Body of pancreas (tissue), 4 donors: Measurements from ENCODE around the gene RCOR2. TPM values are rescaled to one million over a fixed set of nuclear protein-coding genes. Genes with fewer than 3 reads are reported as not detected.

Experiments used
- ATAC-seq: fragments of 150-250 bp; one replicate; pipeline ENCODE4 v1.9.1; 2016
- DNase-seq, 4 donors: peaks; one replicate each; pipeline ENCODE4 v3.0.0-alpha.2; 2019
- H3K27ac ChIP-seq, 4 donors: fragments of 200-600 bp; sonication (generic); 1 replicate in 3 of 4; 2 replicates in 1 of 4; pipeline versions ENCODE4 v1.5.1 to v1.6.1; 2016 to 2019; ENCODE audit warnings: mild to moderate bottlenecking in 1 of 4, mixed read lengths in 1 of 4, moderate library complexity in 1 of 4
- H3K27me3 ChIP-seq, 2 donors: fragments of 200-600 bp; sonication (generic); one replicate each; pipeline ENCODE4 v1.6.0; 2016; ENCODE audit warnings: mild to moderate bottlenecking in 1 of 2
- H3K36me3 ChIP-seq, 2 donors: fragments of 200-600 bp; sonication (generic); replicated peaks in 1 of 2; 2 replicates each; pipeline ENCODE4 v1.5.1; 2016; ENCODE audit warnings: low read depth in 2 of 2; ENCODE audit not compliant: insufficient read depth in 1 of 2
- H3K4me1 ChIP-seq: fragments of 200-600 bp; sonication (generic); one replicate; pipeline ENCODE4 v1.6.0; 2016
- H3K4me3 ChIP-seq, 2 donors: fragments of 200-600 bp; sonication (generic); 1 replicate in 1 of 2; 2 replicates in 1 of 2; pipeline ENCODE4 v1.5.1; 2016 to 2019
- H3K9me3 ChIP-seq, 3 donors: fragments of 200-600 bp; sonication (generic); 1 replicate in 2 of 3; 2 replicates in 1 of 3; pipeline ENCODE4 v1.5.1; 2016
- POLR2A ChIP-seq, 3 donors: fragments of 450-650 bp; IDR thresholded peaks; one replicate each; pipeline ENCODE4 v1.6.1; 2016; ENCODE audit warnings: antibody characterized with exemption in 3 of 3, mild to moderate bottlenecking in 2 of 3
- WGBS, 2 donors: methylation state at CpG; one replicate each; pipeline ENCODE4 v1.1.5; 2017; 5-methylcytosine and 5-hydroxymethylcytosine counted together
- intact Hi-C: fragments of 100-400 bp; cut with DNase I; formaldehyde crosslinking; loops from one replicate; pipeline ENCODE4 v1.15.1; 2023
- total RNA-seq, 2 donors: library from RNA; depleted of rRNA; stranded (reverse); fragments of >200 nt; gene quantifications; one replicate each; pipeline ENCODE4 v1.1.0, GENCODE V29; 2016
- TF ChIP-seq, protein P1 (sequence below), 7 experiments: fragments of 450-650 bp in 4 of 7; fragments of 200-600 bp in 3 of 7; sonication (generic) in 3 of 7; IDR thresholded peaks; one replicate each; pipeline ENCODE4 v1.5.1; 2016 to 2019; ENCODE audit warnings: antibody characterized with exemption in 7 of 7

The RCOR2 gene
- total RNA-seq, 2 donors from 2014 or later, result 0.26 to 0.33 TPM

DNA sequence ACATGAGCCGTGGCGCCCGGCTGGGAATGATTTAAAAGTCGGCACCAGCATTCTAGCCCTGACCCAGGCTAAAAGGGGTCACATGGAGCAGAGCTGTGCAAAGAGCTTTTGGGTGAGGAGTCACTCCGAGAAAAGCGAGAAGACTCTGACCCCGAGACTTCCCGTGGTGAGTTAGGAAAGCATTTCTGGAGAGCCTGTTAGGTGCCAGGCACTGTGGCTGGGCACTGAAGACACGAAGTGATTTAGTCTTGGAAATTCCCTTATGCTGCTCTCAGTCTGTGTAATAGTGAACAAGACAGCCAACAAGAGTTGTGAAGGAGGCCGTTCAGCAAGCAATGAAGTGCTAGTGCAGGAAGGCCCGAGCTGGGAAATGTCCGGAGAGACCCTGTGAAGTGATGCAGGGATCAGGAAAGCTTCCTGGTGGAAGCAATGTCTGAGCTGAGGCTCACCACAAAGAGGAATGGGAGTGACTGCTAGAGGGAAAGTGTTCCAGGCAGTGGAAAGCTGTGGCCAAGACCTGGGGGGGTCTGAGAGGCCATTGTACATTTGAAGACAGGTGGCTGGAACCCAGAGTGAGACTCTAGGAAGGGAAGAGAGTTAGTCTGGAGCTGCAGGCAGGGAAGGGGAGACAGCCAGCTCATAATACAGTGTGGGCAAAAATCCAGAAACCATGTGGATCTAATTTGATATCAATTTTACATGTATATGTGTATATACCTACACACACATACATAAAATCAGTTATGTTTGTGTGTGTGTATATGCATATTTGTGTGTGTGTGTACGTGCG lies 46.4 kb downstream of the RCOR2 start:
- Histone ChIP-seq H3K4me1 (peaks cover 89% of the 10 kb centered on the region), H3K4me3 (no peak overlapping the region), H3K27ac (peak overlapping the region; percentile 52 to 76 (median 66)), H3K9me3 (no peaks in the 10 kb centered on the region), H3K36me3 (no peaks in the 10 kb centered on the region), H3K27me3 (no peaks in the 10 kb centered on the region)
- intact Hi-C loops, result no loop called here
- TF ChIP-seq POLR2A (IDR thresholded peaks at IDR 0.05), result no peak
- TF ChIP-seq, protein P1, sequence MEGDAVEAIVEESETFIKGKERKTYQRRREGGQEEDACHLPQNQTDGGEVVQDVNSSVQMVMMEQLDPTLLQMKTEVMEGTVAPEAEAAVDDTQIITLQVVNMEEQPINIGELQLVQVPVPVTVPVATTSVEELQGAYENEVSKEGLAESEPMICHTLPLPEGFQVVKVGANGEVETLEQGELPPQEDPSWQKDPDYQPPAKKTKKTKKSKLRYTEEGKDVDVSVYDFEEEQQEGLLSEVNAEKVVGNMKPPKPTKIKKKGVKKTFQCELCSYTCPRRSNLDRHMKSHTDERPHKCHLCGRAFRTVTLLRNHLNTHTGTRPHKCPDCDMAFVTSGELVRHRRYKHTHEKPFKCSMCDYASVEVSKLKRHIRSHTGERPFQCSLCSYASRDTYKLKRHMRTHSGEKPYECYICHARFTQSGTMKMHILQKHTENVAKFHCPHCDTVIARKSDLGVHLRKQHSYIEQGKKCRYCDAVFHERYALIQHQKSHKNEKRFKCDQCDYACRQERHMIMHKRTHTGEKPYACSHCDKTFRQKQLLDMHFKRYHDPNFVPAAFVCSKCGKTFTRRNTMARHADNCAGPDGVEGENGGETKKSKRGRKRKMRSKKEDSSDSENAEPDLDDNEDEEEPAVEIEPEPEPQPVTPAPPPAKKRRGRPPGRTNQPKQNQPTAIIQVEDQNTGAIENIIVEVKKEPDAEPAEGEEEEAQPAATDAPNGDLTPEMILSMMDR (IDR thresholded peaks at IDR 0.05), result no peak
- ATAC-seq (no peak), DNase-seq (no peak)
- 67 to 68% methylated on average over 10 to 14 of the region's 14 CpGs for WGBS, 2 donors

- Histone ChIP-seq H3K36me3 (no peaks in the 10 kb centered on the region), H3K4me3 (no peak overlapping the region), H3K27ac (peak overlapping the region in 3 of 4 donors; percentile 58 to 76 (median 75)), H3K4me1 (peaks cover 88% of the 10 kb centered on the region), H3K27me3 (no peaks in the 10 kb centered on the region), H3K9me3 (no peaks in the 10 kb centered on the region)
- TF ChIP-seq POLR2A (IDR thresholded peaks at IDR 0.05), result no peak
- TF ChIP-seq, protein P1 (IDR thresholded peaks at IDR 0.05), result no peak
- intact Hi-C loops, result no loop called here
- DNase-seq (peak in 1 of 4 donors; percentile 37), ATAC-seq (no peak)
- WGBS, 2 donors, result 63 to 78% methylated on average over 7 to 8 of the region's 8 CpGs
These were observed 47.3 kb downstream of the RCOR2 start for GRCh38 chr11:63869683-63870082.

- Histone ChIP-seq H3K9me3 (no peaks in the 10 kb centered on the region), H3K27ac (peak overlapping the region in 3 of 4 donors; percentile 58 to 76 (median 75)), H3K4me1 (peaks cover 83% of the 10 kb centered on the region), H3K36me3 (no peaks in the 10 kb centered on the region), H3K4me3 (no peak overlapping the region), H3K27me3 (no peaks in the 10 kb centered on the region)
- intact Hi-C loops, result no loop called here
- WGBS, 2 donors, result 23 to 37% methylated on average over 6 to 7 of the region's 7 CpGs
- DNase-seq (peak in 2 of 4 donors; percentile 41), ATAC-seq (no peak)
- TF ChIP-seq, protein P1 (IDR thresholded peaks at IDR 0.05), result no peak
- TF ChIP-seq POLR2A (IDR thresholded peaks at IDR 0.05), result no peak
These were observed 47.8 kb downstream of the RCOR2 start for GRCh38 chr11:63869171-63869591.

DNA sequence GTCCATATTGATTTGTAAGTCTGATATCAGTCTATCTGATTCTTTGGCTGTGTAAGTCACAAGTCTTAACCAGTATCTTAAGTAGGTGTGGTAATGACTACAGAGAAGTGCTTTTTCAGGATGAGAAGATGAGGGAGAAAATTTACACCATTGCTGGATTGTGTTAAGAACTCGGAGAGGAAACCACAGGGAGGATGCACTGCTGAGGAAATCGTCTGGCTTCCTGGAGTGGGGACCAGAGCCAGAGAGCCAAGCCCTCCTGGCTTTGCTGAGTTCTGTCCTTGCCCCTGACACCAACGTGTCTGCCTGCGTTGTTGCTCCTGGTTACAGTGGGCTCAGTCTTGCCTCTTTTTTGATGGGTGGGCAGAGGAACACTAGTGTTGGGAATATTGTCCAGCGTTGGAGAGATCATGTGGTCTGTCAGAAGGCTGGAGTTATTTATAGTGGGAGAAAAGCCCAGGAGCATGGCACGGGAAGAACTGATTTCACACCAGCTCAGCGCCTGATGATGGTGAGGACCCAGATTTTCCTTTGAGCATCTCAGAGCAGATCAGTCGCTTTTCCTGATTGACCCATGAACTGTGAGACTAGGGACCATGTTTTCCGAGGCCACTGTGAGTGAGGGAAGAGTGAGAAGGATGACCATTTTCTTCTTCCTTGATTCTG lies 48.4 kb downstream of the RCOR2 start:
- Histone ChIP-seq H3K27me3 (no peaks in the 10 kb centered on the region), H3K36me3 (no peaks in the 10 kb centered on the region), H3K27ac (peak overlapping the region in 3 of 4 donors; percentile 58 to 76 (median 75)), H3K9me3 (no peaks in the 10 kb centered on the region), H3K4me1 (peaks cover 78% of the 10 kb centered on the region), H3K4me3 (no peak overlapping the region)
- ATAC-seq (no peak), DNase-seq (no peak)
- TF ChIP-seq POLR2A (IDR thresholded peaks at IDR 0.05), result no peak
- intact Hi-C loops, result no loop called here
- WGBS, 2 donors, result 43 to 49% methylated on average over 9 of the region's 9 CpGs

DNA sequence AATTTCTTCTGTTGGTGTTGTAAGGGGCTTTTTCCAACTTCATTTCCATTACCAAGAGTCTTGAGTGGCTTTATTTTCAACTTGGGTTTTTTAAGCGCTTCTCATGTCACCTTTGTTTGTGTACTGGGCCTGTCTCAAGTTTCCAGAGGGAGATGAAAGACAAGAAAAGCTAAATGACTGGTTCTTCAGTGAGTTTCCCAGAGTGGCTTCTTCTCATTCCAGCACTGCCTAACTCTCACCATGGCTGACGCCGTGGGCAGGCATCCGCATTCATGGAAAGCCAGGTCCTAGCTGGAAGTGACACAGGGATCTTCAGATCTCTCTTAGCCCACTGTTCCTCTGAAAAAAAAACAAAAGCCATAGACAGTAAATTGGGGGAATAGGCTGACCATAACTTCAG lies 49.5 kb downstream of the RCOR2 start:
- intact Hi-C loops, result no loop called here
- no peaks in the 10 kb centered on the region for H3K36me3 ChIP-seq
- H3K9me3 ChIP-seq, result no peaks in the 10 kb centered on the region
- H3K4me3 ChIP-seq, result no peak overlapping the region
- DNase-seq (no peak), ATAC-seq (no peak)
- TF ChIP-seq, protein P1 (IDR thresholded peaks at IDR 0.05), result no peak
- TF ChIP-seq POLR2A (IDR thresholded peaks at IDR 0.05), result no peak
- no peaks in the 10 kb centered on the region for H3K27me3 ChIP-seq
- WGBS, 2 donors, result 89 to 97% methylated on average over 4 of the region's 4 CpGs
- peaks cover 78% of the 10 kb centered on the region for H3K4me1 ChIP-seq
- no peak overlapping the region for H3K27ac ChIP-seq
